Measurements from ENCODE around the gene CDC6.
"Not testable (repeated sequence)": the region's sequence is repeated elsewhere in the genome, so short reads cannot be mapped to it uniquely, and the experiment has no call there.

The CDC6 gene

GRCh38 chr17:40290629-40291280 lies 3.1 kb downstream of the CDC6 start:
- peak; percentile 84 for DNase-seq

- DNase-seq, result no peak
These were observed 3.6 kb downstream of the CDC6 start for GRCh38 chr17:40291281-40291664.

DNA sequence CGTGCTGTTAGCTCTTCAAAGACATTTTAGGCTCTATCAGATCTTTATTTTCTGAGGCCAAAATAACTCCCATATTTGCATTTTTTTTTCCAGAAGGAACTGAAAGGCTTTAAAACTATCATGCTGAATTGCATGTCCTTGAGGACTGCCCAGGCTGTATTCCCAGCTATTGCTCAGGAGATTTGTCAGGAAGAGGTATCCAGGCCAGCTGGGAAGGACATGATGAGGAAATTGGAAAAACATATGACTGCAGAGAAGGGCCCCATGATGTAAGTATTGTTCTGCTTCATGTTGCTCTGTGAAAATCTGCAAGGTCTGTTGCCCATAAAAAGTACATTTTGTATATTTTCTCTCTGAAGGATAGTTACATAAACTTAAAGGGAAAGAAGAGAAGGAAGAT lies 5.7 kb downstream of the CDC6 start:
- DNase-seq, result no peak

- DNase-seq, result no peak
These were observed 8.1 kb downstream of the CDC6 start for GRCh38 chr17:40295488-40296436.

- no peak for DNase-seq
These were observed 9.8 kb downstream of the CDC6 start for GRCh38 chr17:40297511-40297910.

DNA sequence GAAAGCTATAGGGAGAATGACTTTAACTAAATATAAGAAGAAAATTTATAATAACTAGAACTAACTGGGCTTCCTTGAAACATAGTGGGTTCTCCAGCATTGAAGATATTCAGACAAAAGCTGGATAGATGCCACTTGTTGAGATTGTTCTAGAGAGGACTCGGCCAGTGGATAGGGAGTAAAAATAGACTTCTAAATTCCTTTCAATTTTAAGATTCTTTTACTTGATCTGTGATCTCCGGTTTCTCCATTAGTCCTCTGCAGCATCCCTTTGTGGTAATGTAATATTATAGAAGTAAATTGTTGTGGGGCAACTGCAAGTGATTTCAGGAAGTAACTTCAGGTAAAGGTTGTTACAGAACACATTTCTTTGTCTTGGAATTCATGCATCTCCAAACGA lies 11.0 kb downstream of the CDC6 start:
- DNase-seq, result peak; percentile 65

DNA sequence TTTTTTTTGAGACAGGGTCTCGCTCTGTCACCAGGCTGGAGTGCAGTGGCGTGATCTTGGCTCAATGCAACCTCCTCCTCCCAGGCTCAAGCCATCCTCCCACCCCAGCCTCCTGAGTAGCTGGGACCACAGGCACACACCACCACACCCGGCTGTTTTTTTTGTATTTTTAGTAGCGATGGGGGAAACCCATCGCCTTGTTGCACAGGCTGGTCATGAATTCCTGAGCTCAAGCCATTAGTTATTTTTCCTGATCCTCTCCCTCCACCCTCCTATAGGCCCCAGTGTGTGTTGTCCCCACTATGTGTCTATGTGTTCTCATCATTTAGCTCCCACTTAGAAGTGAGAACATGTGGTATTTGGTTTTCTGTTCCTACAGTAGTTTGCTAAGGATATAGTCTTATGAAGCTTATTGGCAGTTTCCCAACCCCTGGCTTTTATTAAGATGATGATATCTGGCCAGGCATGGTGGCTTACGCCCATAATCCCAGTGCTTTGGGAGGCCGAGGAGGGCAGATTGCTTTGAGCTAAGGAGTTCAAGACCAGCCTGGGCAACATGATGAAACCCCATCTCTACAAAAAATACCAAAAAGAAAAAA lies 11.6 kb downstream of the CDC6 start:
- DNase-seq, result peak; percentile 55

- DNase-seq, result no peak
These were observed 13.6 kb downstream of the CDC6 start for GRCh38 chr17:40301315-40301714.

GRCh38 chr17:40303009-40303657 lies 15.5 kb downstream of the CDC6 start:
- peak; percentile 75 for DNase-seq

GRCh38 chr17:40303708-40304551 lies 16.3 kb downstream of the CDC6 start:
- peak; percentile 84 for DNase-seq

DNA sequence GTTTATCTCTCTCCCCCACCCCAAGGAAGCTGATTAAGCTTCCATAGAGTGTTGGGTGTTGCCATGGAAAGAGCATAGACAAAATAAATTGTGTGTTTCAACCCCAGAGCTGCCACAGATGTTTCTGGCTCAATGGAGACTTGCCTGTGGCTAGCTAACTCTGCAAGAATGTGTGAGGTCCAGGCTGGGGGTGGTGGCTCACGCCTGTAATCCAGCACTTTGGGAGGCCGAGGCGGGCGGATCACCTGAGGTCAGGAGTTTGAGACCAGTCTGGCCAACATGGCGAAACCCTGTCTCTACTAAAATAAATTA lies 16.8 kb downstream of the CDC6 start:
- DNase-seq, result peak; percentile 96

- not testable (repeated sequence) for DNase-seq
These were observed 17.2 kb downstream of the CDC6 start for GRCh38 chr17:40304866-40305265.

- DNase-seq, result no peak
These were observed 18.7 kb downstream of the CDC6 start for GRCh38 chr17:40306395-40306794.

- DNase-seq, result peak; percentile 97
These were observed 19.5 kb downstream of the CDC6 start for GRCh38 chr17:40307001-40307730.

- no peak for DNase-seq
These were observed 20.1 kb downstream of the CDC6 start for GRCh38 chr17:40307740-40308239.

GRCh38 chr17:40309031-40309948 lies 21.6 kb downstream of the CDC6 start, which contains the start of gene RARA:
Gene RARA, plus strand, starts transcription at chr17:40309180. Its CDS starts 22,039 bp downstream, at chr17:40331219.
- no peak for DNase-seq

DNA sequence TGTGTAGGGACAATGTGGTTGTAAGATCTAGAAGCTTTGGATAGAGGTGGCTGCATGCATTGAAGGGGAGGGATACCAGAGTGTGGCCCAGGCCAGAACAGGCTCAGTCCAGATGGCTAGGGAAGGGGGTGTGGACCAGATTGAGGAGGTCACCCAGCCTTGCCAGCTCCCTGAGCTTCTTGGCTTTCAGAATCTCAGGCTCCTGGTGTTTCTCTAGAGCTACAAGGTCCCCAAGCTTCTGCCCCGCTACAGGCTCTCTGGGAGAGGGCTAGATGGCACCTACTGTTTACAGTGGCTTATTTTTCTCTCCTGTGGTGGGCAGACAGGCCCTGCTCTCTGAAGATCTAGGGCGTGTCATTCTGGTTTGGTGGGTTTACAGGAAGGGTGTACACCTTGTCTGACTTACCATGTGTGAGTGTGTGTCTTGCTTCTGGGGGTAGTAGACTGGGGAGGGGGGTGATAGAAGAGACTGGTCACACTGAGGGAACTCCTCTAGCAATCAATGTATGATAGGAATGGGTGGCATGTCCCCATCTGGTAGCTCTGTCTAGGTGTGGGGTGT lies 22.4 kb downstream of the CDC6 start:
- DNase-seq, result no peak

DNA sequence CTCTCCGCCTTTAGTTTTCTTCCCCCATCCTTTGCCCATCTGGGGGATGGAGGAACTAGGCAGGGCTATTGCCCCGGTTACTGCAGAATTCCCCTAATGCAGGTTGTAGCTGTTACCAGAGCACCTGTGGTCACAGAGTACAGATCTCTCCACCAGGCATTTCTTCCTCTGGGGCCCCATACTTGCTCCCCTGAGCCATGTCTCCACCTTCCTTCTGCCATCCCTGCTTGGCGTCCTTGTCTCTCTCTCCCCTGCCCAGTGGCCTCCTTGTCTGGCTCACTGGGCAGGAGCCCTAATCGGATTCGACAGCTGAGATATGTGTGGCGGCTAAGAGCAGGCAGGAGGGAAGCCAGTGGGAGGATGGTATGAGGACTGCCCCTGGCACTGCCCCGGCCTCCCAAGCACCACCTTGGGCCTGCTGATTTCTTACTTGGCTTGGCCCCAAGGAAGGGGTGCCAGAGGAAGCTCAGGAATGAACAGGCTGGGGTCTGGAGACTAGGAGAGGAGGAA lies 23.3 kb downstream of the CDC6 start:
- DNase-seq, result no peak

DNA sequence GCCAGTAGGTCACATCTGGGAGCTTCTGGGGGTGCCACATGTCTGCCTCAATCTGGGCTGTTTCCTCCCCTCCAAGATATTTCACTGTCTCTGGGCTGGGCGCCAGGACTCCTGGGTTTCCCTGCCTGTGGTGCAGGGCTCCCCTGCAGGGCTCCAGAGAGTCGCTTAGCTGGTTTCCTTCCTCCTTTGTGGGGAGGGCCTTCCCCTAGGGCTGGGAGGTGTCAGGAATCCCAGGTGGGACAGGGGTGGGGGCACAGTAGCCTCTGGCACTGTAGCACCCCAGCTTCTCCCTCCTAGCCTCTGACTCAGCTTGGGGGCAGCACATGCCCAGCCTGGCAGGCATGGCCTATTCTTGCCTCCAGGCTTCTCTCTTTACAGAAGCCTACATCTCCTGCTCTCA lies 23.9 kb downstream of the CDC6 start:
- no peak for DNase-seq
